ENCODE data around the gene CHCHD6. TPM values are rescaled to one million over a fixed set of nuclear protein-coding genes. Genes with fewer than 3 reads are reported as not detected.

CHCHD6 gene
- total RNA-seq, 1 experiment from 2014 or later, result 33.0 TPM

GRCh38 chr3:126665959-126666657 is 37.9 kb upstream of the CHCHD6 start:
- ChIA-PET POLR2A (ENCODE audit: unreplicated experiment) (no interaction called here), CTCF (no interaction called here)
- DNase-seq, result no peak
- TF ChIP-seq EZH2phosphoT487 (IDR thresholded peaks at IDR 0.05; ENCODE audit: borderline replicate concordance, low read length) (no peak), EZH2 (IDR thresholded peaks at IDR 0.05; ENCODE audit: low read length, unreplicated experiment) (no peak), CTCF (conservative IDR thresholded peaks at IDR 0.05; ENCODE audit: low read depth, low read length) (no peak)
- Histone ChIP-seq H4K20me1 (ENCODE audit: low read length) (no peaks in the 10 kb centered on the region), H3K9ac (ENCODE audit: low read length) (no peak overlapping the region), H3K79me2 (ENCODE audit: low read length) (no peaks in the 10 kb centered on the region), H3K9me2 (replicated peaks; ENCODE audit: low read length) (no peaks in the 10 kb centered on the region), H3K4me2 (ENCODE audit: low read length) (no peak overlapping the region), H3K9me3 (ENCODE audit: low read length) (no peaks in the 10 kb centered on the region), H2AFZ (ENCODE audit: low read length) (no peak overlapping the region), H3K4me3 (ENCODE audit: low read length) (no peak overlapping the region), H3K4me1 (ENCODE audit: insufficient read depth, low read length) (no peaks in the 10 kb centered on the region), H3K36me3 (ENCODE audit: low read depth, low read length) (no peaks in the 10 kb centered on the region), H3F3A (ENCODE audit: low read length, unreplicated experiment) (no peaks in the 10 kb centered on the region), H3K27ac (ENCODE audit: low read length) (no peak overlapping the region), H3K27me3 (ENCODE audit: low read length) (peaks cover 16% of the 10 kb centered on the region)
- no TSS peak for BruUV-seq (replicated peaks)
- no peak for ATAC-seq
- intact Hi-C loops (cut with micrococcal nuclease), result no loop called here

GRCh38 chr3:126666658-126667528 is 37.1 kb upstream of the CHCHD6 start:
- H3K9ac ChIP-seq (ENCODE audit: low read length), result no peak overlapping the region
- POLR2A ChIA-PET (ENCODE audit: unreplicated experiment), result no interaction called here
- no TSS peak for BruUV-seq (replicated peaks)
- H3K4me1 ChIP-seq (ENCODE audit: insufficient read depth, low read length), result no peaks in the 10 kb centered on the region
- CTCF ChIA-PET, result no interaction called here
- peaks cover 9% of the 10 kb centered on the region for H3K27me3 ChIP-seq (ENCODE audit: low read length)
- DNase-seq (no peak), ATAC-seq (no peak)
- no peaks in the 10 kb centered on the region for H3K36me3 ChIP-seq (ENCODE audit: low read depth, low read length)
- H3K4me2 ChIP-seq (ENCODE audit: low read length), result no peak overlapping the region
- no peak overlapping the region for H3K4me3 ChIP-seq (ENCODE audit: low read length)
- H3K9me3 ChIP-seq (ENCODE audit: low read length), result no peaks in the 10 kb centered on the region
- no peaks in the 10 kb centered on the region for H3K79me2 ChIP-seq (ENCODE audit: low read length)
- TF ChIP-seq CTCF (conservative IDR thresholded peaks at IDR 0.05; ENCODE audit: low read depth, low read length) (no peak), EZH2phosphoT487 (IDR thresholded peaks at IDR 0.05; ENCODE audit: borderline replicate concordance, low read length) (no peak), EZH2 (IDR thresholded peaks at IDR 0.05; ENCODE audit: low read length, unreplicated experiment) (no peak)
- intact Hi-C loops (cut with micrococcal nuclease), result no loop called here
- H3F3A ChIP-seq (ENCODE audit: low read length, unreplicated experiment), result no peaks in the 10 kb centered on the region
- no peaks in the 10 kb centered on the region for H3K9me2 ChIP-seq (replicated peaks; ENCODE audit: low read length)
- H3K27ac ChIP-seq (ENCODE audit: low read length), result no peak overlapping the region
- no peaks in the 10 kb centered on the region for H4K20me1 ChIP-seq (ENCODE audit: low read length)
- no peak overlapping the region for H2AFZ ChIP-seq (ENCODE audit: low read length)

All from PC-3 (cell line).